Measurements from ENCODE around the gene STPG4.

GRCh38 chr2:47060652-47061170, 94.4 kb downstream of the STPG4 start:
- TF ChIP-seq, protein P1, sequence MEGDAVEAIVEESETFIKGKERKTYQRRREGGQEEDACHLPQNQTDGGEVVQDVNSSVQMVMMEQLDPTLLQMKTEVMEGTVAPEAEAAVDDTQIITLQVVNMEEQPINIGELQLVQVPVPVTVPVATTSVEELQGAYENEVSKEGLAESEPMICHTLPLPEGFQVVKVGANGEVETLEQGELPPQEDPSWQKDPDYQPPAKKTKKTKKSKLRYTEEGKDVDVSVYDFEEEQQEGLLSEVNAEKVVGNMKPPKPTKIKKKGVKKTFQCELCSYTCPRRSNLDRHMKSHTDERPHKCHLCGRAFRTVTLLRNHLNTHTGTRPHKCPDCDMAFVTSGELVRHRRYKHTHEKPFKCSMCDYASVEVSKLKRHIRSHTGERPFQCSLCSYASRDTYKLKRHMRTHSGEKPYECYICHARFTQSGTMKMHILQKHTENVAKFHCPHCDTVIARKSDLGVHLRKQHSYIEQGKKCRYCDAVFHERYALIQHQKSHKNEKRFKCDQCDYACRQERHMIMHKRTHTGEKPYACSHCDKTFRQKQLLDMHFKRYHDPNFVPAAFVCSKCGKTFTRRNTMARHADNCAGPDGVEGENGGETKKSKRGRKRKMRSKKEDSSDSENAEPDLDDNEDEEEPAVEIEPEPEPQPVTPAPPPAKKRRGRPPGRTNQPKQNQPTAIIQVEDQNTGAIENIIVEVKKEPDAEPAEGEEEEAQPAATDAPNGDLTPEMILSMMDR (IDR thresholded peaks at IDR 0.05 in 8 of 11, conservative IDR thresholded peaks at IDR 0.05 in 3 of 11) = no peak
- TF ChIP-seq POLR2AphosphoS5 (IDR thresholded peaks at IDR 0.05) (peak in 1 of 3 donors; percentile 34), POLR2A (IDR thresholded peaks at IDR 0.05) (no peak)

Measured in spleen (tissue), 7 donors.